NCI-H1105 (cell line): ENCODE results near the gene PCDHB9.

Experiments used
- DNase-seq: peaks from one replicate; lab custom pipeline; 2025; lab: John Stamatoyannopoulos, UW

Gene PCDHB9

GRCh38 chr5:141236516-141237313 is 49.8 kb downstream of the PCDHB9 start:
- DNase-seq, result no peak
